ENCODE results near the gene MTERF4.

GRCh38 chr2:241047253-241048010 is 54.7 kb downstream of the MTERF4 start:
- TF ChIP-seq EZH2 (IDR thresholded peaks at IDR 0.05; ENCODE audit: borderline replicate concordance, insufficient read depth, low read length, poor library complexity, severe bottlenecking), result no peak
- TF ChIP-seq EP300 (conservative IDR thresholded peaks at IDR 0.05; ENCODE audit: poor library complexity, severe bottlenecking), result no peak
- no peak for TF ChIP-seq TAF1 (IDR thresholded peaks at IDR 0.05; ENCODE audit: low read depth)
- no peak for TF ChIP-seq POLR2AphosphoS5 (IDR thresholded peaks at IDR 0.05)
- no peak for TF ChIP-seq CTCF (IDR thresholded peaks at IDR 0.05; ENCODE audit: poor library complexity, severe bottlenecking)
- no peak for TF ChIP-seq MXI1 (conservative IDR thresholded peaks at IDR 0.05; ENCODE audit: poor library complexity, severe bottlenecking)
- TF ChIP-seq REST (IDR thresholded peaks at IDR 0.05; ENCODE audit: borderline replicate concordance), result no peak
- no peak for TF ChIP-seq RAD21 (conservative IDR thresholded peaks at IDR 0.05)
